Stomach (tissue), 9 donors: ENCODE data around the gene COL13A1. TPM values are rescaled to one million over a fixed set of nuclear protein-coding genes. Genes with fewer than 3 reads are reported as not detected.

ENCODE experiments used
- DNase-seq, 2 donors: peaks; one replicate each; pipeline versions ENCODE4 v3.0.0 to v3.0.0-alpha.2; 2013 to 2019
- H3K27ac ChIP-seq, 5 donors: fragments of 200-600 bp in 4 of 5; sonication (generic) in 4 of 5; one replicate each; pipeline ENCODE4 v1.5.1; 2013 to 2019; ENCODE audit warnings: mild to moderate bottlenecking in 1 of 5, moderate library complexity in 1 of 5
- H3K27me3 ChIP-seq, 3 donors: fragments of 200-600 bp; sonication (generic); one replicate each; pipeline ENCODE4 v1.5.1; 2017 to 2019; ENCODE audit warnings: mixed run types in 1 of 3
- H3K36me3 ChIP-seq, 4 donors: fragments of 200-600 bp; sonication (generic); 1 replicate in 3 of 4; 2 replicates in 1 of 4; pipeline ENCODE4 v1.5.1; 2016 to 2019
- H3K4me1 ChIP-seq, 4 donors: fragments of 200-600 bp; sonication (generic); one replicate each; pipeline ENCODE4 v1.5.1; 2016 to 2019
- H3K4me3 ChIP-seq, 4 donors: fragments of 200-600 bp; sonication (generic) in 3 of 4; one replicate each; pipeline ENCODE4 v1.5.1; 2016 to 2019; ENCODE audit warnings: mild to moderate bottlenecking in 1 of 4
- H3K9me3 ChIP-seq, 4 donors: fragments of 200-600 bp; sonication (generic); one replicate each; pipeline ENCODE4 v1.5.1; 2016 to 2019
- EP300 ChIP-seq: sonication (generic); formaldehyde crosslinking; IDR thresholded peaks from one replicate; pipeline ENCODE4 v1.6.1; 2017; ENCODE audit warnings: antibody characterized with exemption
- POLR2A ChIP-seq, 4 donors: fragments of 450-650 bp; IDR thresholded peaks; one replicate each; pipeline ENCODE4 v1.6.1; 2016; ENCODE audit warnings: antibody characterized with exemption in 4 of 4, control low read depth in 2 of 4, mild to moderate bottlenecking in 1 of 4, moderate library complexity in 1 of 4
- POLR2AphosphoS5 ChIP-seq, 3 donors: sonication (generic); formaldehyde crosslinking; IDR thresholded peaks; one replicate each; pipeline ENCODE4 v1.6.1; 2016; ENCODE audit warnings: antibody characterized with exemption in 3 of 3
- WGBS, 5 donors: extraction: QIAGEN DNeasy Blood & Tissue Kit in 3 of 5; methylation state at CpG; one replicate each; pipeline versions ENCODE4 v1.1.5 to v1.1.7; 2013 to 2018; 5-methylcytosine and 5-hydroxymethylcytosine counted together
- intact Hi-C: fragments of 100-400 bp; cut with DNase I; formaldehyde crosslinking; loops from one replicate; pipeline ENCODE4 v1.15.1; 2023; ENCODE audit warnings: low total_unique reads
- polyA plus RNA-seq, 3 donors: library from polyadenylated mRNA; stranded (reverse); fragments of 200-250 nt; gene quantifications; one replicate each; pipeline ENCODE4 v1.2.3, GENCODE V29; 2013
- total RNA-seq, 5 donors: library from RNA; depleted of rRNA; stranded (reverse); fragments of >200 nt; gene quantifications; one replicate each; pipeline versions ENCODE4 v1.1.0 to v1.2.3, GENCODE V29; 2014 to 2016
- TF ChIP-seq, protein P1 (sequence below), 7 experiments: fragments of 450-650 bp in 4 of 7; fragments of 200-600 bp in 3 of 7; sonication (generic) in 3 of 7; IDR thresholded peaks; one replicate each; pipeline ENCODE4 v1.5.1; 2016 to 2019; ENCODE audit warnings: antibody characterized with exemption in 7 of 7, control low read depth in 2 of 7, mild to moderate bottlenecking in 1 of 7
- donor health status: healthy with polysubstance abuse.
- donor health status: Bipolar disorder and iron deficiency.
- donor health status: healthy.

Gene COL13A1
- total and polyA plus RNA-seq, 8 donors = 0.58 to 9.9 (median 6.9) TPM

- WGBS, 5 donors = 75 to 88% (median 81%) methylated on average over 9 to 12 of the region's 12 CpGs
- DNase-seq = no peak
- intact Hi-C loops = no loop called here
- Histone ChIP-seq H3K9me3 (no peaks in the 10 kb centered on the region), H3K36me3 (no peaks in the 10 kb centered on the region), H3K4me1 (peaks cover 0 to 13% (median 2%) of the 10 kb centered on the region in 4 donors), H3K27ac (no peak overlapping the region), H3K4me3 (no peak overlapping the region), H3K27me3 (peaks cover 0 to 20% (median 11%) of the 10 kb centered on the region in 3 donors)
- TF ChIP-seq, protein P1, sequence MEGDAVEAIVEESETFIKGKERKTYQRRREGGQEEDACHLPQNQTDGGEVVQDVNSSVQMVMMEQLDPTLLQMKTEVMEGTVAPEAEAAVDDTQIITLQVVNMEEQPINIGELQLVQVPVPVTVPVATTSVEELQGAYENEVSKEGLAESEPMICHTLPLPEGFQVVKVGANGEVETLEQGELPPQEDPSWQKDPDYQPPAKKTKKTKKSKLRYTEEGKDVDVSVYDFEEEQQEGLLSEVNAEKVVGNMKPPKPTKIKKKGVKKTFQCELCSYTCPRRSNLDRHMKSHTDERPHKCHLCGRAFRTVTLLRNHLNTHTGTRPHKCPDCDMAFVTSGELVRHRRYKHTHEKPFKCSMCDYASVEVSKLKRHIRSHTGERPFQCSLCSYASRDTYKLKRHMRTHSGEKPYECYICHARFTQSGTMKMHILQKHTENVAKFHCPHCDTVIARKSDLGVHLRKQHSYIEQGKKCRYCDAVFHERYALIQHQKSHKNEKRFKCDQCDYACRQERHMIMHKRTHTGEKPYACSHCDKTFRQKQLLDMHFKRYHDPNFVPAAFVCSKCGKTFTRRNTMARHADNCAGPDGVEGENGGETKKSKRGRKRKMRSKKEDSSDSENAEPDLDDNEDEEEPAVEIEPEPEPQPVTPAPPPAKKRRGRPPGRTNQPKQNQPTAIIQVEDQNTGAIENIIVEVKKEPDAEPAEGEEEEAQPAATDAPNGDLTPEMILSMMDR (IDR thresholded peaks at IDR 0.05) = no peak
- TF ChIP-seq POLR2A (IDR thresholded peaks at IDR 0.05) = no peak
- TF ChIP-seq EP300 = no peak
- no peak for TF ChIP-seq POLR2AphosphoS5 (IDR thresholded peaks at IDR 0.05)
These were observed 79.5 kb downstream of the COL13A1 start for GRCh38 chr10:69881202-69881601.

DNA sequence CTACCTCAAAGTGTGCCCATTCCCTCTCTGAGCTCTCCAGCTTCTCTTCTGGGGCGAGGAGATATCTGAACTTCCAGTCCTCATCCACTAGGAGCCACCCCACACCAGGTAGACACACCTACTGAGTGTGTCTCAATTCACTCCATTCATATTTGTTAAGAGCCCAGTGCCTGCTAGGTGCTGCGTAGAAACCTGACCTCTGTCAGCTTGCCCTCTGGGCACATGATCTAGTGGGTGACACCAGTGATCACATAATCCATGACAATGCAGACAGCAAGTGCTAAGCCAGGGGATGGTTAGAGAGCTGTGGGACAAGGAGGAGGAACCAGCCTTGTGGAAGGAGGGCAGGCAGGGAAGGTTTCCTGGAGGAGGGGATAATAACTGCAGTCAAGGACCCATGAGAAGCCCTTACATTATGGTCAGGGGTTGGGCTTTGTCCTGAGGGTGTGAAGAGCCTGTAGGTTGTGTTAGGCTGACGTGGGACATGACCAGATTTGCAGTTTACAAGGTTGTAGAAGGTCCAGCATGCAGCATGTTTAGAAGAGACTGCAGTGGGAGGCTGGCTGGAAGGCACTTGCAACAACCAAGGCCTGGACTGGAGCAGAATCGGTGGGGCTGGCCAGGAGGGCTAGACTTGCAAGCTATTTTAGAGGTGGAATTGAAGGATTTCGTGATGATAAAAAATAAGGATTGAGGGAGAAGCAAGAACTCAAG, 81.8 kb downstream of the COL13A1 start:
- intact Hi-C loops = no loop called here
- Histone ChIP-seq H3K4me3 (no peak overlapping the region), H3K27me3 (peaks cover 0 to 20% (median 11%) of the 10 kb centered on the region in 3 donors), H3K27ac (no peak overlapping the region), H3K36me3 (no peaks in the 10 kb centered on the region), H3K9me3 (no peaks in the 10 kb centered on the region), H3K4me1 (peaks cover 0 to 13% (median 2%) of the 10 kb centered on the region in 4 donors)
- 54 to 68% (median 60%) methylated on average over 5 of the region's 5 CpGs for WGBS, 5 donors
- DNase-seq = peak; percentile 34 to 37
- TF ChIP-seq POLR2AphosphoS5 (IDR thresholded peaks at IDR 0.05) (no peak), POLR2A (IDR thresholded peaks at IDR 0.05) (no peak)
- TF ChIP-seq, protein P1 (IDR thresholded peaks at IDR 0.05) = peak in 3 of 7 experiments; percentile 11 to 65 (median 41)

DNA sequence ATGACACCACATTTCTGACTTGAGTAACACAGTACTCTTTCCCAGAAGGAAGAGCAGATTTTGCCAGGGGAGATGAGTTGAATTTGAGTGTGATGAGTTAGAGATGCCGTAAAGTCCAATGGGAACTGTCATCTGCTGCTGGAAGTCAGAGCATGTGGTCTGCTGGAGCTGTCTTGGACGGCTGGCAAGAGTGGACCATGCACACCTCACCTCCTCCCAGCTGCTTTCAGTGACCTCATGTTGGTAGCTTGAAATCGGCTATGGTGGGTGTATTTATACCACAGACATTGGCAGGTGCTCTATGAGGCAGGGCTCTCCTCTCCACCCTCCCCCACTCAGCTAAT, 82.3 kb downstream of the COL13A1 start:
- intact Hi-C loops = no loop called here

GRCh38 chr10:69884686-69885085, 83.0 kb downstream of the COL13A1 start:
- peaks cover 0 to 18% (median 10%) of the 10 kb centered on the region in 3 donors for H3K27me3 ChIP-seq
- H3K27ac ChIP-seq = no peak overlapping the region
- H3K9me3 ChIP-seq = no peaks in the 10 kb centered on the region
- no peak overlapping the region for H3K4me3 ChIP-seq
- no peak for TF ChIP-seq POLR2A (IDR thresholded peaks at IDR 0.05)
- TF ChIP-seq, protein P1 (IDR thresholded peaks at IDR 0.05) = no peak
- no peak for TF ChIP-seq EP300
- TF ChIP-seq POLR2AphosphoS5 (IDR thresholded peaks at IDR 0.05) = no peak
- WGBS, 5 donors = 73 to 83% (median 81%) methylated on average over 5 of the region's 5 CpGs
- no peak for DNase-seq
- peaks cover 0 to 13% (median 2%) of the 10 kb centered on the region in 4 donors for H3K4me1 ChIP-seq
- intact Hi-C loops = no loop called here
- H3K36me3 ChIP-seq = no peaks in the 10 kb centered on the region

More for the DNA sequence above, 82.3 kb downstream of the COL13A1 start:
- Histone ChIP-seq H3K36me3 (no peaks in the 10 kb centered on the region), H3K4me1 (peaks cover 0 to 13% (median 2%) of the 10 kb centered on the region in 4 donors), H3K4me3 (no peak overlapping the region), H3K27ac (no peak overlapping the region), H3K9me3 (no peaks in the 10 kb centered on the region), H3K27me3 (peaks cover 0 to 20% (median 11%) of the 10 kb centered on the region in 3 donors)
- 64 to 77% (median 70%) methylated on average over 3 of the region's 3 CpGs for WGBS, 5 donors
- no peak for DNase-seq
- TF ChIP-seq, protein P1 (IDR thresholded peaks at IDR 0.05) = no peak
- no peak for TF ChIP-seq EP300
- TF ChIP-seq POLR2AphosphoS5 (IDR thresholded peaks at IDR 0.05) = no peak
- no peak for TF ChIP-seq POLR2A (IDR thresholded peaks at IDR 0.05)
